ENCODE data around the gene FARP1. TPM values are rescaled to one million over a fixed set of nuclear protein-coding genes. Genes with fewer than 3 reads are reported as not detected.

The FARP1 gene
- total and polyA plus RNA-seq, 2 of the 8 experiments (the other 6 are each of a cell fraction or from before 2014, with no cell fraction given): 24.7 to 104 TPM

DNA sequence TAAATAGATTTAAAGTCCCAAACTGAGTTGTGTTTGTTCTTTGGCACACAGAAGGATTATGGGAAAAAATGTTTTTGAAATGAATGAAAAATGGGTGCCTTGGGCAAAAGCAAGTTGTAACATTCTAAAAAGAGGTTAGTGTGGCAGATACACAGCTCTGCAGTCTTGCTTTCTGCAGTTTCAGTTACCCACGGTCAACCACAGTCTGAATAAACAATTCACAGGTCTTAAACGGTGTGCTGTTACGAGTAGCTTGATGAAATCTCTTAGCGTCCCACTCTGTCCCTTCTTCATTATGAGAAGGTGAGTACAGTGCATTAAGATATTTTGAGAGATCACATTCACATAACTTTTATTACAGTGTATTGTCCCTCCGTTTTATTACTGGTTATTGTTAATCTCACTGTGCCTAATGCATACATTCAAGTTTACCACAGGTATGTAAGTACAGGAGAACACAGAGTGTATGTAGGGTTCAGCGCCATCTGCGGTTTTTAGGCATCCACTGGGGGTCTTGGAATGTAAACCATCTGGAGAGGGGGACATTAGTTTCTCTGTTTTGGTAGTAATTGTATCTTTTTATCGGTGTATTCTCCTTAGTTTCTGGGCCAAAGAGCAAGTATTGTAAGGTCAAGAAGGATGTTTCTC lies 8.1 kb downstream of the FARP1 start:
- no peak overlapping the region for H3K56ac ChIP-seq (replicated peaks; ENCODE audit: insufficient read length, low read depth, low read length)
- H4K8ac ChIP-seq (ENCODE audit: extremely low read depth, insufficient read depth, low read length): no peak overlapping the region
- H4K20me1 ChIP-seq (replicated peaks in 1 of 2; ENCODE audit: control insufficient read depth in 1 of 2, insufficient read depth in 2 of 2, low read length in 2 of 2): peaks cover 0 to 2% of the 10 kb centered on the region in 2 experiments
- H3K9me3 ChIP-seq (ENCODE audit: insufficient read depth in 2 of 2, low read depth in 1 of 2, low read length in 1 of 2): no peaks in the 10 kb centered on the region
- no peak overlapping the region for H3K14ac ChIP-seq (ENCODE audit: insufficient read length)
- no peak overlapping the region for H4K91ac ChIP-seq (replicated peaks; ENCODE audit: insufficient read length, low read length)
- no peak overlapping the region for H3K27ac ChIP-seq (ENCODE audit: low read depth, low read length)
- no peak overlapping the region for H3K4ac ChIP-seq (replicated peaks; ENCODE audit: insufficient read length, low read depth, low read length)
- H2BK15ac ChIP-seq (ENCODE audit: low read length): no peak overlapping the region
- H2AFZ ChIP-seq (ENCODE audit: low read length): no peak overlapping the region
- H2BK20ac ChIP-seq (ENCODE audit: low read length): no peak overlapping the region
- peaks cover 0 to 85% of the 10 kb centered on the region in 2 experiments; a peak in 3 of 4 replicates for H3K79me2 ChIP-seq (ENCODE audit: control insufficient read depth in 1 of 2, insufficient read depth in 2 of 2, low read length in 2 of 2)
- POLR2A ChIA-PET (ENCODE audit: partially characterized antibody): no interaction called here
- no peak for DNase-seq (ENCODE audit: low read depth in 1 of 2, low spot score in 2 of 2)
- no peak overlapping the region for H3K9ac ChIP-seq (replicated peaks in 1 of 4; ENCODE audit: extremely low read depth in 1 of 4, low read depth in 3 of 4, low read length in 3 of 4)
- no peak overlapping the region for H2AK5ac ChIP-seq (ENCODE audit: low read depth, low read length)
- H3K4me2 ChIP-seq (ENCODE audit: insufficient read depth in 1 of 2, low read depth in 2 of 2, low read length in 2 of 2): no peak overlapping the region
- H4K5ac ChIP-seq (ENCODE audit: insufficient read length, low read depth, low read length): no peak overlapping the region
- no peak for FAIRE-seq
- CTCF ChIA-PET (ENCODE audit: partially characterized antibody): no interaction called here
- WGBS, 2 experiments (ENCODE audit: extremely low coverage in 1 of 2, insufficient coverage in 1 of 2, insufficient read length in 1 of 2, insufficient replicate concordance in 2 of 2, low coverage in 1 of 2, low lambda C conversion rate in 2 of 2, missing lambda C conversion rate in 1 of 2): 90% methylated on average over 8 of the region's 8 CpGs; no CpG with 5 or more reads in 1 of the 2 experiments
- no peaks in the 10 kb centered on the region for H3K23me2 ChIP-seq (ENCODE audit: low read depth, low read length)
- TF ChIP-seq KDM5A (IDR thresholded peaks at IDR 0.05; ENCODE audit: low read length): no peak
- no peak for TF ChIP-seq CBX8 (IDR thresholded peaks at IDR 0.05; ENCODE audit: borderline replicate concordance, low read depth, low read length)
- no peak for TF ChIP-seq CEBPB (IDR thresholded peaks at IDR 0.05; ENCODE audit: low read depth, low read length)
- no peak for TF ChIP-seq RBBP5 (IDR thresholded peaks at IDR 0.05; ENCODE audit: borderline replicate concordance, low read depth, low read length)
- TF ChIP-seq KDM4A (IDR thresholded peaks at IDR 0.05; ENCODE audit: low read depth, low read length, severe bottlenecking): no peak
- no peak for TF ChIP-seq CHD2 (IDR thresholded peaks at IDR 0.05; ENCODE audit: low read length)
- TF ChIP-seq SIRT6 (IDR thresholded peaks at IDR 0.05; ENCODE audit: low read length): no peak
- TF ChIP-seq SUZ12 (IDR thresholded peaks at IDR 0.05; ENCODE audit: low read length): no peak
- TF ChIP-seq, protein P1, sequence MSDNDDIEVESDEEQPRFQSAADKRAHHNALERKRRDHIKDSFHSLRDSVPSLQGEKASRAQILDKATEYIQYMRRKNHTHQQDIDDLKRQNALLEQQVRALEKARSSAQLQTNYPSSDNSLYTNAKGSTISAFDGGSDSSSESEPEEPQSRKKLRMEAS (IDR thresholded peaks at IDR 0.05): no peak
- no peak for TF ChIP-seq SAP30 (IDR thresholded peaks at IDR 0.05; ENCODE audit: insufficient read depth, insufficient replicate concordance, low read length)
- no peak for TF ChIP-seq BACH1 (IDR thresholded peaks at IDR 0.05; ENCODE audit: low read length)
- TF ChIP-seq CREB1 (IDR thresholded peaks at IDR 0.05): no peak
- TF ChIP-seq NANOG (IDR thresholded peaks at IDR 0.05; ENCODE audit: insufficient read depth, low read depth, low read length, poor library complexity, severe bottlenecking): no peak
- no peak for TF ChIP-seq POU5F1 (IDR thresholded peaks at IDR 0.05; ENCODE audit: low read depth, low read length)
- H3K4me1 ChIP-seq (replicated peaks in 1 of 4; ENCODE audit: control insufficient read depth in 3 of 4, insufficient read depth in 4 of 4, low read length in 3 of 4): peaks cover 0 to 3% (median 1%) of the 10 kb centered on the region in 4 experiments; a peak in 4 of 7 replicates
- no peaks in the 10 kb centered on the region for H3K27me3 ChIP-seq (replicated peaks in 1 of 4; ENCODE audit: control insufficient read depth in 3 of 4, extremely low read depth in 1 of 4, insufficient read depth in 3 of 4, low read length in 3 of 4)
- peaks cover 0 to 3% (median 1%) of the 10 kb centered on the region in 4 experiments; a peak in 2 of 8 replicates for H3K36me3 ChIP-seq (ENCODE audit: control insufficient read depth in 2 of 4, insufficient read depth in 4 of 4, low read length in 3 of 4)
- H2BK120ac ChIP-seq (replicated peaks; ENCODE audit: low read depth, low read length): no peak overlapping the region
- peaks cover 4% of the 10 kb centered on the region for H3K79me1 ChIP-seq (ENCODE audit: low read depth, low read length)
- no peak overlapping the region for H3K23ac ChIP-seq (ENCODE audit: insufficient read length)
- H2BK12ac ChIP-seq (ENCODE audit: low read depth, low read length): no peak overlapping the region
- no peak overlapping the region for H2BK5ac ChIP-seq (ENCODE audit: low read depth, low read length)
- H3K18ac ChIP-seq (ENCODE audit: extremely low read depth, low read length): no peak overlapping the region
- H3K4me3 ChIP-seq (ENCODE audit: extremely low read depth in 1 of 4, insufficient read depth in 2 of 4, low read depth in 3 of 4, low read length in 4 of 4): no peak overlapping the region

Measured in H1 (cell line).